SK-N-MC (cell line): ENCODE results near the gene ZNF319.

ENCODE experiments used
- EZH2 ChIP-seq: fragments of 200-600 bp; sonication (generic); IDR thresholded peaks from one replicate; pipeline ENCODE4 v1.6.1; 2017; ENCODE audit warnings: antibody characterized with exemption
- POLR2AphosphoS5 ChIP-seq: IDR thresholded peaks from 2 replicates; pipeline ENCODE4 v1.6.1; 2012; ENCODE audit warnings: mild to moderate bottlenecking, low read depth, low read length, borderline replicate concordance

GRCh38 chr16:58047557-58048348, 47.3 kb upstream of the ZNF319 start:
- no peak for TF ChIP-seq POLR2AphosphoS5
- TF ChIP-seq EZH2: no peak
